Stimulated activated CD8-positive, alpha-beta memory T cell treated with anti-CD3 and anti-CD28 coated beads, Interleukin-4, amount 100 ng/mL, for 4 hours (primary cell): ENCODE data around the gene TRIP4.
"Not testable (repeated sequence)": the region's sequence is repeated elsewhere in the genome, so short reads cannot be mapped to it uniquely, and the experiment has no call there.

ENCODE experiments used
- DNase-seq, 2 donors: peaks; one replicate each; pipeline ENCODE4 v3.0.0-alpha.2; 2020; ENCODE audit warnings: low read depth in 2 of 2, low spot score in 1 of 2

The TRIP4 gene

DNA sequence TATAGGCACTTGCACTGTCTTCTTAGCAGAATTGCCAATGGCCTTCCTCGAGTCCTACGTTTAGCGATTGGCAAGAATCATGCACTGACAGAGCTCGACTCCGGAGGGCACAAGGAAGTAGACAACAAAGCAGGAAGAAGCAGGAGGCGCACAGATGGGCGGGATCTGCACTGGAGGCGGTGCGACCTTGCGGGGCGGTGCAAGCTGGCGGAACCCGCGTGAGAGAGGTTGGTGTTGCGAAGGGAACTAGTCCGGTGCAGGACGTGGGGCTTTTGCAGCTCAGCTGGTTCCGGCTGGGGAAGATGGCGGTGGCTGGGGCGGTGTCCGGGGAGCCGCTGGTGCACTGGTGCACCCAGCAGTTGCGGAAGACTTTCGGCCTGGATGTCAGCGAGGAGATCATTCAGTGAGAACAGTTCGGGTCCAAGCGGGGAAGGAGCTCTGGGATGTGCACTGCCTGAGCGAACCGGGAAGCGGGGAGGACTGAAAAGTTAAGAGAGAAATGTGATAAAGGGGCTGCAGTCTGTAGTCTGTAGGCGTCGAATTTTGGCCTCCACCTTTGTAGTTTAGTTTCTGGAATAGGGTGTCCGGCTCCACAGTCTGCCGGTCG is at the start of gene TRIP4:
Gene TRIP4, plus strand, starts transcription at position 275 of the 607 bp plus-strand sequence. Its CDS starts 28 bp downstream, at position 303.
- DNase-seq = peak; percentile 89 to 92

DNA sequence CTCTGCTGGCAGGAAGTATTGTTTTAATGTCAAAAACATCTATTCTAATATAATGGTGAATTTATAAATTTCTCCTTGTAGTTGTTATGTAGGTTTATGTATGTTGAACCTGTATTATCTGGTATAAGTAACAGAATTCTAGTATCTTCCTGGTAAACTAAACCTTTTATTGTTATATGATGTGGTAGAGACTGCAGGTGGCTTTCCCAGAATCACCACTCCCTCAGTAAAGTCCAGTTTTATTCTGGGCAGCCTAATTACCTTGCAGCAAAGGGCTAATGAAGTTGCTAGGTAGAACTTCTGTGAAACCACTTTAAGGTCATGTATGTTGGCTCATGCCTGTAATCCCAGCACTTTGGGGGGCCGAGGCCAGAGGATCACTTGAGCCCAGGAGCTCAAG is 47.3 kb upstream of the TRIP4 start:
- no peak for DNase-seq

DNA sequence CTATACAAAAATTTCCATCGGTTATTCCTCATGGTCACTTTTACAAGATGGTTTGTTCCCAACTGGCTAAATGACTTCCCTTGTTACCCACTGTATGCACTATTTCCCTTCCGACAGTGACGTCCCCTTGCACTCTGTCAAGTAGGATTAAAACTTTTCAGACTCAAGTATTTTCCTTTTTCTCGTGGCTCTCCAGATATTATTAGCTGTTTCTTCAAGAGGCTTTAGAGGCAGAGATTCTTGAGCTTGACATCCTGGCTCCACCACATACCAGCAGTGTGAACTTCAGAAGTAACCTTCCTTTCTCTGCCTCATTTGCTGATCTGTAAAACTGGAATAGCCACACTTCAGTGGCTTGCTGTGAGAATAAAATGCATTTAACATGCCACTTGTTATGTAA is 45.7 kb upstream of the TRIP4 start:
- DNase-seq = no peak

DNA sequence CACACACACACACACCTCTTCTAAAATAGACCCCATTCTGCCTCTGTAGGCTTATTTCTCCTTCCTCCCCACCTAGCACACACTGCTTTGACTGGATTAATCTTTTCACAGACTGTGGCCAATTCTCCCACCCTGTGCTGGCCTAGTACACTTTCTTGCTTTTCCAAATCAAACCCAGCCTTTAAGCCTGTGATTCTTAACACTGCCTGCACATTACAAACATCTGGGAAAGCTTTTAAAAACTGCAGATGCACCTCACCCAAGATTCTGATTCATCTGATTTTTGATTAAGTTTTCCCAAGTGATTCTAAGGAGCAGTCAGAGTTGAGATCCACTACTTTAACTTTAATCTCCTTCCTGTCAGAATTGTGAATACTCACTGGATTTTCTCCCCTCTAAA is 44.4 kb upstream of the TRIP4 start:
- DNase-seq = no peak

DNA sequence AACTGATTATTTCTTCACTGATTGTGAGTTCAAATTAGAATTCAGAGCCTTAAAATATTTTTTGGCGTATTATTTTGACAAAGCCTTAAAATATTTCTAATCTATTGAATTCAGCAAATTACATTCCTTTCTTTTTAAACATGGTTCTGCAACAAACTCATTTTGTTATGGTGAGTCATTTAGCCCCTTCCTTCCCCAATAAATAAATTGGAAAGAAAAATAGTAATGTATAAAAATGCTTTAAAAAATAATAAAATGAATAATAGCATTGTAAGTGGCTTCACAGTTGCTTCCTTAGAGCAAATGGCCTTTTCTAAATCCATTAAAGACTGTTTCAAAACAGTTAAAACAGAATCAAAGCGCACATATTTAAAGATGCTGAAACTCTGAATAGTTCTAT is 43.8 kb upstream of the TRIP4 start:
- DNase-seq = no peak

DNA sequence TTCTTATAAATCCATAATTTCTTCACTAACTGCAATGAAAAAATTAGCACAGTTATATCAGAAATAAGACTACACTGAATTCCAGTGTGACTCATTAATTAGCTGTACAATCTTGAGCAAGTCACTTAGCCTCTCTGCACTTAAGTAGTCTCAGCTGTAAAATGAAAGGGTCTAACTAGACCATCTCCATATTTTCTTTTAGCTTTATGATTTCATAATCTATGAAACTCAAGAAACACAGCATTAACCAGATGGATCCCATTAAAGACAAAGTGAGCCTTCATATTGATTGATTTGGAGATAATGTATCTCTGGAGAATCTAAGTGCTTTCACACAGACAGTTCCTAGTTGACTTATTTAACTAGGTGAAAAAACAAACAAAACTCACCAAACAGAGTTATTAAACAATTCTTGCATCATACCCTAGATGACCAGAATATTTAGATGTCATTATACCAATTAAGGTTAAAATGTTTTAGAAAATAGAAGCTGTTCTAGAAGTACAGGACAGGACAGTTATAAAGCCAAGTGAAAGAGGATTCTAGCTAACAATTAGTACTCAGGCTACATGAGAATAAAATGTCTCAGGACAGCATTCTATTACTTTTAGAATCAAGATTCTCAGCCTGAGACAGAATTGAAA is 42.9 kb upstream of the TRIP4 start:
- DNase-seq = no peak

DNA sequence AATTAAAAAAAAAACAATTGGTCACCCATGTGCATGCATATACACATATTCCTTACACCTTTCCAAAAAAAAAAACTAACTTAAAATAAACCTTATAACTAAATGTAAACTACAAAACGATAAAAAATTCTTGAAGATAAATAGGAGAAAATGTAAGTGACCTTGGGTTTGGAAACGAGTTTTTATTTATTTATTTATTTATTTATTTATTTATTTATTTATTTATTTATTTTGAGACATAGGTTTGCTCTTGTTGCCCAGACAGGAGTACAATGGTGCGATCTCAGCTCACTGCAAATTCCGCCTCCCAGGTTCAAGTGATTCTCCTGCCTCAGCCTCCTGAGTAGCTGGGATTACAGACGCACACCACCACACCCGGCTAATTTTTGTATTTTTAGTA is 41.4 kb upstream of the TRIP4 start:
- not testable (repeated sequence) for DNase-seq

DNA sequence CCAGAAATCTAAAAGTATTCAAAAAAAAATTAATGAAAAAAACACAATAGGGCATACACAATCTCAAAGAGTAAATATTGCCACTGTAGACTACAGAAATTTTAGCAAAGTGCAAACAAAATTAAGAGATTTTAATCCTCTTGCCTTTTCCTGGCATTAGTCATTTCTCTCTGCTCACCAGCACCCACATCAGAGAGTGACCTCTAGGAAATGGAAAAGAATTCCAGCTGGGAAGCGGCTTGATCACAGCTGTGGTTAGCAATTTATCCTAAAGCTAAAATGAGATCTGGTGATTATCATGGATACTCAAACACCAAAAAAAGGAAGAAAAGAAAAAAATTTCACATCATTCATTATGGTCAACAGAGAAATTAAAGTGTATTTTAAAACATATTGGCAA is 39.2 kb upstream of the TRIP4 start:
- no peak for DNase-seq

DNA sequence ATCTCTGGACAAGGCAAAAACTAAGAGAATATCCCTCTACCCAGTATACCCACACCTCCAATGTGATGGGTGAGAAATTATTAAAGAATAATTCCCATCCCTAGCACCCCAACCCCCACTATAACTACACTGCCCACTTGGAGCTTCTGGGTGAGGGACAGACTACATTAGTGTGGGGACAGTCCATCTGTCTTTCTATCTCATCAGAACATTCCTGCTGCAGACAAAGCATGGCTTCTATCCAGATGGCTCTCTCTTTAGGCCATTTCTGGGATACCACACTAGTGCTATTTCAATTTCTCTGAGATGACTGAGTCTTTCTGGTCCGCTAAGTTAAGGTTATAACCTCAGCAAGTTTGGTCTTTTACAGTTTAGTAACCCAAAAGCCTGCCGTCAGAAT is 38.3 kb upstream of the TRIP4 start:
- DNase-seq = no peak

DNA sequence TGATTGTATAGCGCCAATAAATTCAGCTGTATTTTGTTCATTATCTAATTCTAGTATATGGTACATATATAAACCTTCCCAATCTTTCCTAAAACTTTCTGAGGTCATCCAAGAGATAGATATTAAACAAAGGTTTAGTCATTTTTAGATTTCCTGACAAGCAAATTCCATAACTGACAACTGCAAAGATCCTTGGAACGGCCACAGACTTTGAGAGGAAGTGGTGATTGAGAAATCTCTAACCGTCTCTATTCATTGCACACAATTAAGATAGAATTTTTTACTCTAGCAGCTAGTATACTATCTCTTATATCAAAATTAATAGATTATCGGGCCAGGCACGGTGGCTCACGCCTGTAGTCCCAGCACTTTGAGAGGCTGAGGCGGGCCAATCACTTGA is 36.4 kb upstream of the TRIP4 start:
- DNase-seq = no peak

DNA sequence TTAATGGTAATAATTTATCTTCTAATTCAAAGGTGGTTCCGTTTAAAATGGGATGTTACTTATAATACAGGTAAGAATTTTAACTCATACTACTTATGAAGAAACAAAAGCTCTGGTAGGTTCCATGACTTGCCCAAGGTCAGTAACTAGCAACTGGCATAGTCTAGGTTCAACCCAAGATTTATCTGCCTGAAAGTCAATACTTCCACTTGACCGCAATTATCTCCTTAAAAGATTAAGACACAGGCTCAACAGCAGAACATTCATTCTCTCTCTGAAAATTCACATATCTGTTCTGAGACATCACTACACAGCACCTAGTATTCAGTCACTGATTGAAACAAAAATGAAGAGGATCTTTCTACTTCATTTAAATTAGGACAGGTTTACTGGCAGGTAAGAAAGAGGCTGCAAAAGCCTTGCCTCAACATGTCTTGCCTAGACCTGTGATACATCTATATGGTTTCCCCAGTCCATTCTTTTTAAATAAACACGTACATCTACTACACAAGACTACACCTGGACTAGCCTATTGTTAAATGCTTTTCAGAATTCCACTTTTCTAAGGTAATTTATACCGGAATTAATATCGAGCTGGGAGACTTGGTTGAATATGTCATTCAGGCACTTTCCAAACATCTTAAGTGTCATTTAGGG is 32.8 kb upstream of the TRIP4 start:
- DNase-seq = no peak

DNA sequence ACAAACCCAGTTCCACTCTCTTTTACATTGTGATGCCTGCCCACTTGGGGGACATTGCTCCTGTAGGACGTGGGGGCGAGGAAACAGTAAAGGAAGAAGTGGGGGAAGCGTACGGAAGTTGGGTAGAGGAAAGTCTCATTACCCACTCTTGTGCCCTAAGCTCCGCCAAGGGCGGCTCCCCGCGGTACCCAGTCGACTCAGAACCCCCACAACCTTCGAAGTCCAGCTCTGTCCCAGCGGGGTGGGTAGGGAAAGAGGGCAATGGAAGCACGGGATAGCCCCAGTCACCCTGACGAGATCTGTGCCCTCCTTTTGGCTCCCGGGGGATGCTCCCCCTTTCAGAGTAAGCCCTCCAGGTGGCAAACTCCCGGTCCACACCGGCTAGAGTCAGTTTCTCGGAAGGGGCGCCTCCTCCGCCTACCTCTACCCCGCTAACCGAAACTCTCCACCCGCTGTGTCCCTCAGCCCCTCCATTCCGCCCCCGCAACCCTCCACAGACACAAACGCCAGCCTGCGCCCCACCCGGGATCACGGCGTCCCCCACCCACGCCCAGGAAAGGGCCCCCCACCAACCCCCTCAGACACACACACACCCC is 32.2 kb upstream of the TRIP4 start:
- peak; percentile 30 to 35 for DNase-seq

DNA sequence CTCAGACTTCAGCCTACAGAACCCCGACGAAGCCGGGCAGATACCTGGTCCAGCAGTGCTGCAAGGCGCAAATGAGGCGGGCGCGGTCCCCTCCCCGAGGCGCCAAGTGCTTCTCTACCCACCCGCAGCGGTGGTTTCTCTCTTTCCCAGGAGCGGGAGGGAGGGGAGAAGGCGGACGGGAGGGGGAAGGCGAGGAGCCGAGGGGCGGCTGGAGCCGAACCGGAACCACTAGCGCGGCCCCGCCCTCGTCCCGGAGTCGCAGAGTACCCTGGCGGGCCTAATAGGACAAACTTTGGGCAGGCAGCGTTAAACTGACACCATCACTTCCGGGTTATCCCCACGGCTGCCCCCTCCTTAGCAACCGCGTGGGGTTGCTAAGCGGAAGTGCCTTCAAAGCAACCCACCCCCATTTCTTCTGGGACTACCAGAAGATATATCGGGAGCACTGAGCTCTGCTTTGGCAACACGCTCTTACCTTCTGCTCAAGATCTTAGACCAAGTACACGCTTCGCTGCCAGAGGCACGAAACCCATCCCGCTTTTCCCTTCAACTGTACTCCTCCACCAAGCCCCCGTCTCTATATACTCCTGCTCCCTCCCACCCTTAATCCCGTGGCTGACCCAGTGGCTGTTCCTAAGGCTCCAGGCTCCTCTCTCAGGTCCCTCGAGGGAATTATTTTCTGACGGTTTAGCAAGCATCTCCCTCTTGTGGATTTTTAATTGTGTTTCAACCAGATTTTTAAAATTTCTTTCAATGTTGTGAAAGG is 31.5 kb upstream of the TRIP4 start, which contains the start of gene CSNK1G1:
Gene CSNK1G1, minus strand, starts transcription at position 230 of the 766 bp plus-strand sequence. CDS start 55,674 bp downstream, outside the sequence.
- DNase-seq = peak; percentile 86 to 89

DNA sequence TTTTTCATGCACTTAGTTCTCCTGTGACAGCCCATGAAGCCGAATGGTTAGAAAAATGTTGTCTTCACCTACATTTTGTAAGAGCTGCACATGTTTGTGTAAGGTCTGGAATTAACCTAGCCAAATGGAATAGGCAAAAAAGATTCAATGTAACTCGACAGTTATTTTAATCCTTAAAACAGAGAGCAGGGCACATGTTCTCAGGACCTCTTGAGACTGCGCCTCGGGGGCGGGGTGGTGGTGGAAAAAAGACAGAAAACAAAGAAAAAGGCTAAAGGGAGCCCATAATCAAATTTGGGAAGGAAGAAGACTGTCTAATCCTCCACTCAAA is 31.0 kb upstream of the TRIP4 start:
- no peak for DNase-seq

DNA sequence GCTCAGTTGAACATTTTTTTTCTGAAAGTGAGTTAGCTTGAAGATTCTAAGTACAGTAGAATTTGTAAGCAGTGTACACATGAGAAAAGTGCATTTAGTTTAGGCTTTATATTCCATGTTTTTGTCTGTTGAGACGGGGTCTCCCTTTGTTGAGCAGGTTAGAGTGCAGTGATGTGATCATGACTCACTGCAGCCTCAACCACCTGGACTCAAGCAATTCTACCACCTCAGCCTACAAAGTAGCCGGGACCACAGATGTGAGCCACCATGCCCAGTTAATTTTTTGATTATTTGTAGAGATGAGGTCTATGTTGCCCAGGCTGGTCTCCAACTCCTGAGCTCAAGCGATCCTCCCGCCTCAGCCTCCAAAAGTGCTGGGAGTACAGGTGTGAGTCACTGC is 26.4 kb upstream of the TRIP4 start:
- no peak for DNase-seq

DNA sequence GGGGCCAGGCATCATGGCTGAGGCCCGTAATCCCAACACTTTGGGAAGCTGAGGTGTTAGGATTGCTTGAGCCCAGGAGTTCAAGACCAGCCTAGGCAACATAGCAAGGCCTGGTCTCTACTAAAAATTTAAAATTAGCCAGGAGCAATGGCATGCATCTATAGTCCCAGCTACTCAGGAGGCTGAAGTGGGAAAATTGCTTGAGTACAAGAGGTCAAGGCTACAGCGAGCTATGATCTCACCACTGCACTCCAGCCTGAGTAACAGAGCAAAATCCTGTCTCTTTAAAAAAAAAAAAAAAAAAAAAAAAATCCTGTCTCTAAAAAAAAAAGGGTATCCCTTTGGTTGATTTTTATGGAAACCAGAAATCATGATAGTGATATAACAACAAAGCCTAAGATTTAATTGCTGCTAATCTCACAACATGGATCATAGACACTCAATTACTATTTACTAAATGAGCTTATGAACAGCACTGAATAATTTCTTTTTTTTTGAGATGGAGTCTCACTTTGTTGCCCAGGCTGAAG is 18.5 kb upstream of the TRIP4 start:
- DNase-seq = no peak

DNA sequence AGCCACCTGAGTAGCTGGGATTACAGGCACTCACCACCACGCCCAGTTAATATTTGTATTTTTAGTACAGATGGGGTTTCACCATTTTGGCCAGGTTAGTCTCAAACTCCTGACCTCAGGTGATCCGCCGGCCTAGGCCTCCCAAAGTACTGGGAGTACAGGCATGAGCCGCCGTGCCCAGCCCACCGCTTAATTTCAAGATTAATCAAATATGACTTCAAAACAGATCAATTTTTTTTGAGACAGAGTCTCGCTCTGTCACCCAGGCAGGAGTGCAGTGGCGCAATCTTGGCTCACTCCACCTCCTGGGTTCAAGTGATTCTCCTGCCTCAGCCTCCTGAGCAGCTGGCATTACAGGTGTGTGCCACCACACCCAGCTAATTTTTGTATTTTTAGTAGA is 16.3 kb upstream of the TRIP4 start:
- DNase-seq = not testable (repeated sequence)

DNA sequence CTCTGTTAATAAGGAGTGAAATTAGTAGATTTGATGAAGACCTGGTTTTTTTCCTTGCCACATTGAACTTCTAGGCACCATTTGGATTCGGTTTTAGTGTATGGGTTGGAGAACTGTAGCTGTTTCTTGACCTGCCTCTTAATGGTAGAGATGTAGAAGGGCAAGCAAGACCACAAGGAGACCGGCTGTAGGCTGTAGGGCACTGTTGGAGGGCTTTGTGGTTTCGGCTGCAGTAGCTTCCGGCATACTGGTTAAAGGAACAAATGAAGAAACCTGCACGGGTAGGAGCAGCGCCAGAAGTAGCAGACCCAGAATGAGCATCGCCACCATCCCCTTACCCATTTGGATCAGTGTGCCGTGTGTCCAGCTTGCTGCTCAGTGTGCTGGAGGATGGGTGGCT is 14.3 kb upstream of the TRIP4 start:
- DNase-seq = no peak

DNA sequence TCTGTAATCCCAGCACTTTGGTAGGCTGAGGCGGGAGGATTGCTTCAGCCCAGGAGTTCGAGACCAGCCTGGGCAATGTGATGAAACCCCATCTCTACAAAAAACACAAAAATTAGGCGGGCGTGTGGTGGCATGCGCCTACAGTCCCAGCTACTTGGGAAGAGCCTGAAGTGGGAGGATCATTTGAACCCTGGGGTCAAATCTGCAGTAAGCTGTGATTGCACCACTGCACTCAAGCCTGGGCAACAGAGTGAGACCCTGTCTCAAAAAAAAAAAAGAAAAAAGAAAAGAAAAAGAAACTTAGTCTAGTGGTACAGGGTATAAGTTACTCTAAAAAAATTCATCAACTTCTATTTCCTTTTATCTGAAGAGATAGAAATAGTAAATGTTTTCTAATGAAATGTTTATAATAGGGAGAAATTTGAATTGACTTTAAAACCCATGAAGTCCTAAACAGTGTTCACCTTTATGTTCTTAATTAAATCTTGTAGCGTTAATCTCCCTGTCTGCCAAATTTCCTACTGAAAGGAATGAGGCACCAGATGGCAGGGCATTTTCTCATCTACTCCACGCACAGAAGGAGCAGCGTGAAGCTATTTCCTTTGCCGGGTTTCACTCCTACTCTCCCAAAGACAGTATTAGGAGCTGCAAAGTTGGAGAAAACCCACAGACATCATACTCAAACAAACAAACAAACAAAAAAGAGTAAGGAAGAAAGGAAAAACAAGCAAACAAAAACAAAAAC is 8.2 kb upstream of the TRIP4 start:
- no peak for DNase-seq

DNA sequence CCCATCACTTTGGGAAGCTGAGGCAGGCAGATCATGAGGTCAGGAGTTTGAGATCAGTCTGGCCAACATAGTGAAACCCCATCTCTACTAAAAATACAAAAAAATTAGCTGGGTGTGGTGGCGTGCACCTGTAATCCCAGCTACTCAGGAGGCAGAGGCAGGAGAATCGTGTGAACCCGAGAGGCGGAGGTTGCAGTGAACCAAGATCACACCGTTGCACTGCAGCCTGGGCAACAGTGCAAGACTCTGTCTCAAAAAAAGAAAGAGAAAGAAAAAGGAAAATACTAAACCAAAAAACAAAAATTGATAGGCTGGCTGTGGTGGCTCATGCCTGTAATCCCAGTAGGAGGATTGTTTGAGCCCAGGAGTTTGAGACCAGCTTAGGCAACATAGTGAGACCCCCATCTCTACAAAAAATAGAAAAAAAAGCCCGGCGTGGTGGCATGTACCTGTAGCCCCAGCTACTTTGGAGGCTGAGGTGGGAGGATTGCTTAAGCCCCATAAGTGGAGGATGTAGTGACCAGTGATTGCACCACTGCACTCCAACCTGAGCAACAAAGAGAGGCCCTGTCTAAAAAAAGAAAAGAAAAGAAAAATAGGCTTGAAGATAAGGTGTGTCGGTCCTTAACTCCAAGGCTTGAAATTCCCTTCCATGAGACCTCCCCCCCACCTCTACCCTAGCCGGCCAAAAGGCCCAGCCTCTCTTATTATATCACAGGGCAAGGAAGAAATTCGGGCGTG is 7.3 kb upstream of the TRIP4 start:
- not testable (repeated sequence) for DNase-seq
